ENCODE measurements around the gene RDH14.
A peak's percentile ranks its signal among the peaks of the same experiment; 100 is the strongest.

RDH14 gene
- 12.0 to 17.7 (median 14.4) reads per million in 4 experiments for total RNA-seq

GRCh38 chr2:18560031-18560796, at the start of gene RDH14:
Gene RDH14 (minus strand): TSS chr2:18560653. CDS start chr2:18560572, 81 bp downstream.
- peak; percentile 89 for DNase-seq

- DNase-seq = no peak
Measured at GRCh38 chr2:18610090-18610489, 49.6 kb upstream of the RDH14 start.

- DNase-seq = no peak
Measured at GRCh38 chr2:18605115-18605514, 44.7 kb upstream of the RDH14 start.

- DNase-seq = no peak
Measured at GRCh38 chr2:18604531-18604885, 44.1 kb upstream of the RDH14 start.

- DNase-seq = no peak
Measured at GRCh38 chr2:18603854-18604530, 43.5 kb upstream of the RDH14 start.

- DNase-seq = no peak
Measured at GRCh38 chr2:18602298-18602697, 41.8 kb upstream of the RDH14 start.

- no peak for DNase-seq
Measured at GRCh38 chr2:18600255-18600613, 39.8 kb upstream of the RDH14 start.

- no peak for DNase-seq
Measured at GRCh38 chr2:18599509-18600254, 39.2 kb upstream of the RDH14 start.

- DNase-seq = no peak
Measured at GRCh38 chr2:18598848-18599484, 38.5 kb upstream of the RDH14 start.

- no peak for DNase-seq
Measured at GRCh38 chr2:18597618-18598017, 37.2 kb upstream of the RDH14 start.

- no peak for DNase-seq
Measured at GRCh38 chr2:18596993-18597392, 36.5 kb upstream of the RDH14 start.

GRCh38 chr2:18593496-18593895, 33.0 kb upstream of the RDH14 start:
- no peak for DNase-seq

GRCh38 chr2:18592372-18592771, 31.9 kb upstream of the RDH14 start:
- DNase-seq = no peak

- no peak for DNase-seq
Measured at GRCh38 chr2:18589354-18589753, 28.9 kb upstream of the RDH14 start, which contains the start of gene NT5C1B. Gene NT5C1B (minus strand): TSS chr2:18589569. CDS start chr2:18589468, 101 bp downstream.

GRCh38 chr2:18588802-18589201, 28.3 kb upstream of the RDH14 start:
- no peak for DNase-seq

GRCh38 chr2:18588049-18588448, 27.6 kb upstream of the RDH14 start:
- DNase-seq = no peak

- no peak for DNase-seq
Measured at GRCh38 chr2:18585526-18585925, 25.1 kb upstream of the RDH14 start.

- DNase-seq = no peak
Measured at GRCh38 chr2:18584608-18584954, 24.1 kb upstream of the RDH14 start.

- DNase-seq = no peak
Measured at GRCh38 chr2:18583905-18584607, 23.6 kb upstream of the RDH14 start.

GRCh38 chr2:18580606-18581005, 20.2 kb upstream of the RDH14 start:
- no peak for DNase-seq

- no peak for DNase-seq
Measured at GRCh38 chr2:18578033-18578432, 17.6 kb upstream of the RDH14 start.

GRCh38 chr2:18566145-18566769, 5.8 kb upstream of the RDH14 start:
- DNase-seq = no peak

Measured in effector CD8-positive, alpha-beta T cell (primary cell).